H9 (cell line): Measurements from ENCODE around the gene TMEM183A. TPM values are rescaled to one million over a fixed set of nuclear protein-coding genes. Genes with fewer than 3 reads are reported as not detected.

Source experiments
- DNase-seq: peaks from one replicate; pipeline ENCODE4 v3.0.0-alpha.2; 2017
- H2AFZ ChIP-seq: one replicate; pipeline ENCODE4 v1.6.1; 2013; ENCODE audit warnings: mild to moderate bottlenecking, low read length, control low read depth, moderate library complexity
- H2AK5ac ChIP-seq: 2 replicates; pipeline ENCODE4 v1.6.1; 2013; ENCODE audit warnings: low read length, control low read depth, mixed read lengths; ENCODE audit not compliant: insufficient read length
- H2BK120ac ChIP-seq: one replicate; pipeline ENCODE4 v1.6.1; 2013; ENCODE audit warnings: low read depth, mild to moderate bottlenecking, low read length, control low read depth, inconsistent platforms; ENCODE audit not compliant: poor library complexity, severe bottlenecking
- H2BK12ac ChIP-seq: 2 replicates; pipeline ENCODE4 v1.6.1; 2013; ENCODE audit warnings: low read length, control low read depth, mixed read lengths, low read depth; ENCODE audit not compliant: insufficient read length
- H2BK15ac ChIP-seq: 2 replicates; pipeline ENCODE4 v1.6.1; 2013; ENCODE audit warnings: low read depth, low read length, control low read depth
- H2BK20ac ChIP-seq: one replicate; pipeline ENCODE4 v1.6.1; 2013; ENCODE audit warnings: low read depth, mild to moderate bottlenecking, low read length, control low read depth, inconsistent platforms; ENCODE audit not compliant: poor library complexity, severe bottlenecking
- H2BK5ac ChIP-seq: 2 replicates; pipeline ENCODE4 v1.6.1; 2013; ENCODE audit warnings: low read length, control low read depth, mixed read lengths; ENCODE audit not compliant: insufficient read length
- H3K14ac ChIP-seq: 2 replicates; pipeline ENCODE4 v1.6.1; 2013; ENCODE audit warnings: low read length, control low read depth; ENCODE audit not compliant: insufficient read depth
- H3K18ac ChIP-seq: 2 replicates; pipeline ENCODE4 v1.6.1; 2013; ENCODE audit warnings: low read depth, mild to moderate bottlenecking, mixed read lengths, low read length, control low read depth; ENCODE audit not compliant: insufficient read length
- H3K23ac ChIP-seq: 2 replicates; pipeline ENCODE4 v1.6.1; 2013; ENCODE audit warnings: low read length, control low read depth, mixed read lengths, low read depth; ENCODE audit not compliant: insufficient read length
- H3K23me2 ChIP-seq: 2 replicates; pipeline ENCODE4 v1.6.1; 2013; ENCODE audit warnings: low read depth, mild to moderate bottlenecking, mixed read lengths, low read length, control low read depth; ENCODE audit not compliant: insufficient read length, poor library complexity, severe bottlenecking
- H3K27ac ChIP-seq: 2 replicates; pipeline ENCODE4 v1.5.1; 2013; ENCODE audit warnings: low read length, control low read depth, mixed read lengths, low read depth; ENCODE audit not compliant: insufficient read length
- H3K27me3 ChIP-seq: 2 replicates; pipeline ENCODE4 v1.6.1; 2013; ENCODE audit warnings: low read length, control low read depth, inconsistent platforms; ENCODE audit not compliant: insufficient read depth
- H3K4ac ChIP-seq: 2 replicates; pipeline ENCODE4 v1.6.1; 2013; ENCODE audit warnings: low read depth, mild to moderate bottlenecking, control low read depth, inconsistent platforms, low read length, moderate library complexity
- H3K4me1 ChIP-seq: 2 replicates; pipeline ENCODE4 v1.6.1; 2013; ENCODE audit warnings: low read length, control low read depth, inconsistent platforms; ENCODE audit not compliant: insufficient read depth
- H3K4me2 ChIP-seq: 2 replicates; pipeline ENCODE4 v1.6.1; 2013; ENCODE audit warnings: low read length, control low read depth, mixed read lengths; ENCODE audit not compliant: insufficient read length, insufficient read depth
- H3K56ac ChIP-seq: 2 replicates; pipeline ENCODE4 v1.6.1; 2013; ENCODE audit warnings: low read depth, mild to moderate bottlenecking, mixed read lengths, low read length, control low read depth; ENCODE audit not compliant: insufficient read length
- H3K79me1 ChIP-seq: 2 replicates; pipeline ENCODE4 v1.6.1; 2013; ENCODE audit warnings: low read depth, mild to moderate bottlenecking, moderate library complexity, low read length, control low read depth, inconsistent platforms; ENCODE audit not compliant: insufficient read depth, poor library complexity, severe bottlenecking
- H3K79me2 ChIP-seq: 2 replicates; pipeline ENCODE4 v1.6.1; 2013; ENCODE audit warnings: low read length, control low read depth, inconsistent platforms; ENCODE audit not compliant: insufficient read depth
- H3K9ac ChIP-seq: 2 replicates; pipeline ENCODE4 v1.6.1; 2013; ENCODE audit warnings: low read length, control low read depth, mixed read lengths; ENCODE audit not compliant: insufficient read length; ENCODE audit errors: extremely low read depth
- H3K9me3 ChIP-seq: one replicate; pipeline ENCODE4 v1.6.1; 2013; ENCODE audit warnings: low read depth, low read length, inconsistent platforms; ENCODE audit not compliant: control insufficient read depth
- H3T11ph ChIP-seq: one replicate; pipeline ENCODE4 v1.6.1; 2013; ENCODE audit warnings: mild to moderate bottlenecking, low read length, control low read depth, inconsistent platforms
- H4K20me1 ChIP-seq: one replicate; pipeline ENCODE4 v1.6.1; 2013; ENCODE audit not compliant: control insufficient read depth, insufficient read length, insufficient read depth
- H4K5ac ChIP-seq: 2 replicates; pipeline ENCODE4 v1.6.1; 2013; ENCODE audit warnings: low read depth, mild to moderate bottlenecking, mixed read lengths, low read length, control low read depth; ENCODE audit not compliant: insufficient read length
- H4K8ac ChIP-seq: replicated peaks from 2 replicates; pipeline ENCODE4 v1.6.1; 2013; ENCODE audit warnings: low read length, control low read depth, mixed read lengths, low read depth; ENCODE audit not compliant: insufficient read length
- H4K91ac ChIP-seq: 2 replicates; pipeline ENCODE4 v1.6.1; 2013; ENCODE audit warnings: low read depth, mild to moderate bottlenecking, moderate library complexity, mixed read lengths, low read length, control low read depth; ENCODE audit not compliant: insufficient read length
- H3K27ac Mint-ChIP-seq, 3 experiments: 2 replicates in 2 of 3; 3 replicates in 1 of 3; pipeline ENCODE4 v1.8.0; 2020 to 2021; ENCODE audit warnings: mixed read lengths in 3 of 3, mild to moderate bottlenecking in 1 of 3, moderate library complexity in 1 of 3
- H3K27me3 Mint-ChIP-seq: 2 replicates; pipeline ENCODE4 v1.8.0; 2021; ENCODE audit warnings: low read depth, mild to moderate bottlenecking, moderate library complexity, mixed read lengths
- H3K36me3 Mint-ChIP-seq, 3 experiments: 2 replicates in 2 of 3; 3 replicates in 1 of 3; pipeline ENCODE4 v1.8.0; 2020 to 2021; ENCODE audit warnings: low read depth in 3 of 3, mixed read lengths in 3 of 3; ENCODE audit not compliant: insufficient read depth in 1 of 3
- H3K4me1 Mint-ChIP-seq, 2 experiments: 2 replicates each; pipeline ENCODE4 v1.8.0; 2020; ENCODE audit warnings: mixed read lengths in 2 of 2
- H3K4me3 Mint-ChIP-seq, 2 experiments: 2 replicates in 1 of 2; 3 replicates in 1 of 2; pipeline ENCODE4 v1.8.0; 2020 to 2021; ENCODE audit warnings: mild to moderate bottlenecking in 2 of 2, mixed read lengths in 2 of 2, moderate library complexity in 1 of 2
- H3K9me3 Mint-ChIP-seq, 2 experiments: 2 replicates in 1 of 2; 3 replicates in 1 of 2; pipeline ENCODE4 v1.8.0; 2020; ENCODE audit warnings: mild to moderate bottlenecking in 2 of 2, mixed read lengths in 2 of 2, moderate library complexity in 1 of 2
- WGBS: extraction: QIAGEN DNeasy Blood & Tissue Kit; methylation state at CpG from one replicate; pipeline ENCODE4 v1.1.7; 2013; ENCODE audit warnings: missing lambda C conversion rate, low lambda C conversion rate, mixed read lengths; ENCODE audit not compliant: insufficient read length; ENCODE audit errors: extremely low coverage; 5-methylcytosine and 5-hydroxymethylcytosine counted together
- total RNA-seq: library from RNA; stranded (reverse); gene quantifications from 2 replicates; pipeline ENCODE4 v1.2.1, GENCODE V29; 2021
- TF ChIP-seq, protein P1 (sequence below): fragments of 200-600 bp; sonication (generic); conservative IDR thresholded peaks from 3 replicates; pipeline ENCODE4 v1.8.0; 2021; ENCODE audit warnings: antibody characterized with exemption, mild to moderate bottlenecking

TMEM183A gene
- total RNA-seq, 1 experiment from 2014 or later = 93.4 TPM

DNA sequence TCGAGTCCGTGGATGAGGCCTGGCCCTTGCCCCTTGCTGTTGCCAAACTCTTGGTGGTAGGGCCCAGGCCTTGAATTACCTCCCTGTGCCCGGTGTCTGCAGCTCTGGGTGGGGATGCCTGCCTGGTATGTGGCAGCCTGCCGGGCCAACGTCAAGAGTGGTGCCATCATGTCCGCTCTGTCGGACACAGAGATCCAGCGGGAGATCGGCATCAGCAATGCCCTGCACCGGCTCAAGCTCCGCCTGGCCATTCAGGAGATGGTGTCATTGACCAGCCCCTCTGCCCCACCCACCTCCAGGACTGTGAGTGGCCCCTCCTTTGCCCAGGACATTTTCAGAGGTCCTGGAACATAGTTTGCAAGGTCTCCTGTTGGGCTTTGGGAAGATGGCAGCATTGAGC is 52.9 kb downstream of the TMEM183A start:
- H2AFZ ChIP-seq = no peak overlapping the region
- no CpG with 5 or more reads among the region's 11 CpGs for WGBS
- H3K4ac ChIP-seq = no peak overlapping the region
- H3T11ph ChIP-seq = no peak overlapping the region
- no peaks in the 10 kb centered on the region for H3K27me3 ChIP-seq
- H3K23me2 ChIP-seq = no peaks in the 10 kb centered on the region
- H2BK15ac ChIP-seq = no peak overlapping the region
- DNase-seq = no peak
- Mint-ChIP-seq H3K36me3 (peaks cover 12 to 55% (median 26%) of the 10 kb centered on the region in 3 experiments; a peak in 6 of 7 replicates), H3K4me3 (no peak overlapping the region), H3K27ac (no peak overlapping the region), H3K9me3 (peaks cover 2 to 3% of the 10 kb centered on the region in 2 experiments; a peak in 2 of 5 replicates), H3K27me3 (no peaks in the 10 kb centered on the region), H3K4me1 (peaks cover 5 to 14% of the 10 kb centered on the region in 2 experiments; a peak in 3 of 4 replicates)
- H2BK20ac ChIP-seq = no peak overlapping the region
- no peak overlapping the region for H3K4me2 ChIP-seq
- no peaks in the 10 kb centered on the region for H3K4me1 ChIP-seq
- H4K5ac ChIP-seq = no peak overlapping the region
- no peaks in the 10 kb centered on the region for H3K9me3 ChIP-seq
- no peaks in the 10 kb centered on the region for H3K79me2 ChIP-seq
- H2BK120ac ChIP-seq = no peak overlapping the region
- H3K27ac ChIP-seq = no peak overlapping the region
- no peak overlapping the region for H3K9ac ChIP-seq
- H3K23ac ChIP-seq = no peak overlapping the region
- H4K8ac ChIP-seq = no peak overlapping the region
- no peak overlapping the region for H4K91ac ChIP-seq
- no peak overlapping the region for H3K18ac ChIP-seq
- H3K79me1 ChIP-seq = no peaks in the 10 kb centered on the region
- H3K56ac ChIP-seq = no peak overlapping the region
- no peak overlapping the region for H3K14ac ChIP-seq
- H2AK5ac ChIP-seq = no peak overlapping the region
- H2BK12ac ChIP-seq = no peak overlapping the region
- no peak overlapping the region for H2BK5ac ChIP-seq
- H4K20me1 ChIP-seq = no peaks in the 10 kb centered on the region
- TF ChIP-seq, protein P1, sequence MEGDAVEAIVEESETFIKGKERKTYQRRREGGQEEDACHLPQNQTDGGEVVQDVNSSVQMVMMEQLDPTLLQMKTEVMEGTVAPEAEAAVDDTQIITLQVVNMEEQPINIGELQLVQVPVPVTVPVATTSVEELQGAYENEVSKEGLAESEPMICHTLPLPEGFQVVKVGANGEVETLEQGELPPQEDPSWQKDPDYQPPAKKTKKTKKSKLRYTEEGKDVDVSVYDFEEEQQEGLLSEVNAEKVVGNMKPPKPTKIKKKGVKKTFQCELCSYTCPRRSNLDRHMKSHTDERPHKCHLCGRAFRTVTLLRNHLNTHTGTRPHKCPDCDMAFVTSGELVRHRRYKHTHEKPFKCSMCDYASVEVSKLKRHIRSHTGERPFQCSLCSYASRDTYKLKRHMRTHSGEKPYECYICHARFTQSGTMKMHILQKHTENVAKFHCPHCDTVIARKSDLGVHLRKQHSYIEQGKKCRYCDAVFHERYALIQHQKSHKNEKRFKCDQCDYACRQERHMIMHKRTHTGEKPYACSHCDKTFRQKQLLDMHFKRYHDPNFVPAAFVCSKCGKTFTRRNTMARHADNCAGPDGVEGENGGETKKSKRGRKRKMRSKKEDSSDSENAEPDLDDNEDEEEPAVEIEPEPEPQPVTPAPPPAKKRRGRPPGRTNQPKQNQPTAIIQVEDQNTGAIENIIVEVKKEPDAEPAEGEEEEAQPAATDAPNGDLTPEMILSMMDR = no peak
